ENCODE measurements around the gene PRKCB.

DNA sequence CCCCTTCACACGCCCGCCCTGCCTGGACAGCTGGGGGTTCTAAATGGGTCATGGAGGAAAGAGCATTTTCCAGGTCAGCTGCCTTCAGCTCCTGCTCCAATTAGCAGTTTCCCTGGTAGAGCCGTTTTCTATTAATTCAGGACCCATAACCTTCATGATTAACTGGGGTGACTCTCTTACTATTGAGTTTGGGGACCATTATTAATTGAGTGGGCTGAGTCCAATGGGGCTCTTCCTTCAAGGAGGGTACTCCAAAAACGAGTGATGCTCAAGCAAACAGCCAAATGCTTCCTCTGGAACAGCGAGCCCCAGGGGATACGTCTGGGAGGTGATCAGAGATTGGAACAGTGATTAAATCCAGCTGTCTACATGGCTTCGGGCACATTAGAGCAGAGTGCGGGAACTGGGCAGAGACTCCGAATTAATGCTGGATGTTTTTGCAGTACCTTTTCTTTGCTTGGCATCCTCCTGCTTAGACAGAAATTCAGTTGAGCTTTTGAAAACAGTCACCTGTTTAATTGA is 352.3 kb downstream of the PRKCB start:
- TF ChIP-seq, protein P1, sequence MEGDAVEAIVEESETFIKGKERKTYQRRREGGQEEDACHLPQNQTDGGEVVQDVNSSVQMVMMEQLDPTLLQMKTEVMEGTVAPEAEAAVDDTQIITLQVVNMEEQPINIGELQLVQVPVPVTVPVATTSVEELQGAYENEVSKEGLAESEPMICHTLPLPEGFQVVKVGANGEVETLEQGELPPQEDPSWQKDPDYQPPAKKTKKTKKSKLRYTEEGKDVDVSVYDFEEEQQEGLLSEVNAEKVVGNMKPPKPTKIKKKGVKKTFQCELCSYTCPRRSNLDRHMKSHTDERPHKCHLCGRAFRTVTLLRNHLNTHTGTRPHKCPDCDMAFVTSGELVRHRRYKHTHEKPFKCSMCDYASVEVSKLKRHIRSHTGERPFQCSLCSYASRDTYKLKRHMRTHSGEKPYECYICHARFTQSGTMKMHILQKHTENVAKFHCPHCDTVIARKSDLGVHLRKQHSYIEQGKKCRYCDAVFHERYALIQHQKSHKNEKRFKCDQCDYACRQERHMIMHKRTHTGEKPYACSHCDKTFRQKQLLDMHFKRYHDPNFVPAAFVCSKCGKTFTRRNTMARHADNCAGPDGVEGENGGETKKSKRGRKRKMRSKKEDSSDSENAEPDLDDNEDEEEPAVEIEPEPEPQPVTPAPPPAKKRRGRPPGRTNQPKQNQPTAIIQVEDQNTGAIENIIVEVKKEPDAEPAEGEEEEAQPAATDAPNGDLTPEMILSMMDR (IDR thresholded peaks at IDR 0.05; ENCODE audit: low read depth, low read length, missing input control), result no peak
- TF ChIP-seq ZBTB33 (IDR thresholded peaks at IDR 0.05) (no peak), FOXA2 (IDR thresholded peaks at IDR 0.05) (no peak), GABPA (IDR thresholded peaks at IDR 0.05 in 1 of 2, conservative IDR thresholded peaks at IDR 0.05 in 1 of 2) (no peak), MAX (IDR thresholded peaks at IDR 0.05) (no peak), RAD21 (IDR thresholded peaks at IDR 0.05) (no peak), HNF4G (IDR thresholded peaks at IDR 0.05) (no peak), EGR1 (IDR thresholded peaks at IDR 0.05; ENCODE audit: low read depth in 2 of 2) (no peak)
